OCI-LY7 (cell line): ENCODE results near the gene APBB1IP. TPM values are rescaled to one million over a fixed set of nuclear protein-coding genes. Genes with fewer than 3 reads are reported as not detected.

ENCODE experiments used
- BruUV-seq: library from RNA; stranded (reverse); fragments of 400-500 nt; replicated peaks from 2 replicates; lab custom pipeline; 2021; lab: Mats Ljungman, UMichigan
- CTCF ChIA-PET: fragments of 300-600 bp; sonication (Branson Sonifier 250); formaldehyde crosslinking; loops from one replicate; lab custom pipeline; 2022; ENCODE audit warnings: antibody characterized with exemption; ENCODE audit not compliant: unreplicated experiment; lab: Charles Lee
- POLR2A ChIA-PET: fragments of 300-600 bp; sonication (Branson Sonifier 250); formaldehyde crosslinking; loops from one replicate; lab custom pipeline; 2022; ENCODE audit warnings: antibody characterized with exemption; lab: Charles Lee
- DNase-seq: peaks from one replicate; pipeline ENCODE4 v3.0.0-alpha.2; 2015; ENCODE audit warnings: low spot score
- H2AFZ ChIP-seq: fragments of 200-600 bp; sonication (generic), shearing (Covaris generic); 2 replicates; pipeline ENCODE4 v1.6.1; 2014; ENCODE audit warnings: mild to moderate bottlenecking, antibody characterized with exemption, low read length, moderate library complexity
- H3K27ac ChIP-seq: fragments of 200-600 bp; sonication (generic); 2 replicates; pipeline ENCODE4 v1.5.1; 2014; ENCODE audit warnings: mixed run types, low read depth, mild to moderate bottlenecking, moderate library complexity, low read length, inconsistent platforms; ENCODE audit not compliant: poor library complexity, severe bottlenecking
- H3K36me3 ChIP-seq: fragments of 200-600 bp; sonication (generic); 2 replicates; pipeline ENCODE4 v1.6.1; 2014; ENCODE audit warnings: mild to moderate bottlenecking, antibody characterized with exemption, low read length, moderate library complexity, mixed read lengths; ENCODE audit not compliant: insufficient read depth
- H3K4me1 ChIP-seq: fragments of 200-600 bp; sonication (generic); 2 replicates; pipeline ENCODE4 v1.5.1; 2014; ENCODE audit warnings: mild to moderate bottlenecking, low read length; ENCODE audit not compliant: insufficient read depth, poor library complexity, severe bottlenecking
- H3K4me2 ChIP-seq: fragments of 200-600 bp; sonication (generic); 2 replicates; pipeline ENCODE4 v1.6.1; 2014; ENCODE audit warnings: mild to moderate bottlenecking, low read length
- H3K4me3 ChIP-seq: fragments of 200-600 bp; sonication (generic); 2 replicates; pipeline ENCODE4 v1.5.1; 2014; ENCODE audit warnings: mild to moderate bottlenecking, low read depth, low read length; ENCODE audit not compliant: poor library complexity, severe bottlenecking
- H3K79me2 ChIP-seq: fragments of 200-600 bp; sonication (generic); 2 replicates; pipeline ENCODE4 v1.6.1; 2016; ENCODE audit warnings: low read depth, mild to moderate bottlenecking, low read length, moderate library complexity, mixed read lengths; ENCODE audit not compliant: insufficient read depth
- H3K9me2 ChIP-seq: fragments of 200-600 bp; sonication (generic); 2 replicates; pipeline ENCODE4 v1.6.1; 2016; ENCODE audit warnings: mild to moderate bottlenecking, low read length, mixed read lengths; ENCODE audit not compliant: insufficient read depth
- H3K9me3 ChIP-seq: fragments of 200-600 bp; sonication (generic); 2 replicates; pipeline ENCODE4 v1.6.1; 2014; ENCODE audit warnings: mild to moderate bottlenecking, mixed run types, low read length, mixed read lengths
- H4K20me1 ChIP-seq: fragments of 200-600 bp; sonication (generic); 2 replicates; pipeline ENCODE4 v1.6.1; 2014; ENCODE audit warnings: mild to moderate bottlenecking, antibody characterized with exemption, low read length, moderate library complexity, mixed read lengths; ENCODE audit not compliant: insufficient read depth
- CTCF ChIP-seq: fragments of 200-600 bp; sonication (generic); conservative IDR thresholded peaks from 2 replicates; pipeline ENCODE4 v1.5.1; 2014; ENCODE audit warnings: mild to moderate bottlenecking, antibody characterized with exemption, low read length, moderate library complexity, mixed read lengths
- EZH2phosphoT487 ChIP-seq: fragments of 200-600 bp; sonication (generic); IDR thresholded peaks from 2 replicates; pipeline ENCODE4 v1.6.1; 2018; ENCODE audit warnings: low read depth, borderline replicate concordance, mild to moderate bottlenecking, mixed run types, antibody characterized with exemption, low read length, moderate library complexity, mixed read lengths
- intact Hi-C: fragments of 100-400 bp; cut with micrococcal nuclease; formaldehyde crosslinking; loops from one replicate; pipeline ENCODE4 v1.10.0; 2022; ENCODE audit not compliant: unreplicated experiment
- total RNA-seq, 2 experiments: library from RNA; depleted of rRNA in 1 of 2; stranded (reverse); fragments of >200 nt in 1 of 2; shearing (Covaris generic) in 1 of 2; gene quantifications; 2 replicates each; pipeline ENCODE4 v1.2.3, GENCODE V29; 2014 to 2022

The APBB1IP gene
- total RNA-seq, 2 experiments from 2014 or later = 65.8 to 167 TPM

DNA sequence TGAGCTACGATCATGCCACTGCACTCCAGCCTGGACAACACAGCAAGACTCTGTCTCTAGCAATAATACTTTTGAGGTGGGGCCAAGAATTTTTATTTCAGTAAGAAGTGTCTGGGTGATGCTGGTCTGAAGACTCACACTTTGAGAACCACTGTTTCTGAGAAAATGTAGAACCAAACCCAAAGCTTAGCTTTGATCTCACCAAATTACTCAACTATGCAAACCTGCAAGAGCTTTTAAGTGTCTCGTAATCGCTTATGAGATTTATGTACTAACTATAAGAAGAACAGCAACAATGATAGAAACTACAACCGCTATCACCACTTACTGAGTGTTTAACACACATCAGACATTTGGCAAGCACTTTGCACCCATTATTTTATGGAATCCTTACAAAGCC lies 29.5 kb downstream of the APBB1IP start:
- H3K4me1 ChIP-seq = peaks cover 62% of the 10 kb centered on the region
- no peak for DNase-seq
- H3K4me2 ChIP-seq = peak overlapping the region; percentile 57
- H3K79me2 ChIP-seq = peaks cover 100% of the 10 kb centered on the region
- no peaks in the 10 kb centered on the region for H3K9me2 ChIP-seq
- H2AFZ ChIP-seq = no peak overlapping the region
- no TSS peak for BruUV-seq
- intact Hi-C loops = no loop called here
- H3K4me3 ChIP-seq = no peak overlapping the region
- no peak for TF ChIP-seq EZH2phosphoT487
- TF ChIP-seq CTCF = no peak
- H3K36me3 ChIP-seq = peaks cover 95% of the 10 kb centered on the region
- ChIA-PET POLR2A (interaction anchor here (0.6 to 4.1 kb wide), 7 partner anchors 9 to 449 kb away, joined by 3 to 30 read pairs (median 5); no protein-coding TSS in a partner anchor), CTCF (interaction anchor here (1.2 kb wide), 1 partner anchor 10 kb away, joined by 3 read pairs; no protein-coding TSS in a partner anchor)
- H3K27ac ChIP-seq = no peak overlapping the region
- H3K9me3 ChIP-seq = peaks cover 2% of the 10 kb centered on the region; the same call in 1 of the 2 replicates
- peaks cover 24% of the 10 kb centered on the region; the same call in 1 of the 2 replicates for H4K20me1 ChIP-seq

- H3K4me1 ChIP-seq = peaks cover 60% of the 10 kb centered on the region
- H4K20me1 ChIP-seq = peaks cover 23% of the 10 kb centered on the region; the same call in 1 of the 2 replicates
- H3K9me2 ChIP-seq = no peaks in the 10 kb centered on the region
- peak overlapping the region; percentile 53 for H3K27ac ChIP-seq
- no peak for DNase-seq
- H3K79me2 ChIP-seq = peaks cover 100% of the 10 kb centered on the region
- ChIA-PET POLR2A (interaction anchor here (0.6 to 4.1 kb wide), 6 partner anchors 9 to 448 kb away, joined by 3 to 30 read pairs (median 4); no protein-coding TSS in a partner anchor), CTCF (no interaction called here)
- TF ChIP-seq CTCF (no peak), EZH2phosphoT487 (no peak)
- no peaks in the 10 kb centered on the region for H3K9me3 ChIP-seq
- H3K4me3 ChIP-seq = no peak overlapping the region
- H3K4me2 ChIP-seq = peak overlapping the region; percentile 57
- H3K36me3 ChIP-seq = peaks cover 95% of the 10 kb centered on the region
- no peak overlapping the region for H2AFZ ChIP-seq
- BruUV-seq = no TSS peak
- intact Hi-C loops = no loop called here
Measured at GRCh38 chr10:26468291-26468690, 30.1 kb downstream of the APBB1IP start.

- H3K4me2 ChIP-seq = peak overlapping the region; percentile 57
- TF ChIP-seq EZH2phosphoT487 = no peak
- TF ChIP-seq CTCF = no peak
- H3K9me3 ChIP-seq = no peaks in the 10 kb centered on the region
- peak; percentile 47 for DNase-seq
- H3K36me3 ChIP-seq = peaks cover 95% of the 10 kb centered on the region
- peak overlapping the region; percentile 22 for H3K4me3 ChIP-seq
- BruUV-seq = no TSS peak
- intact Hi-C loops = no loop called here
- H2AFZ ChIP-seq = no peak overlapping the region
- POLR2A ChIA-PET = interaction anchor here (0.6 to 4.1 kb wide), 7 partner anchors 10 to 1811 kb away, joined by 3 to 30 read pairs (median 4); no protein-coding TSS in a partner anchor
- H3K79me2 ChIP-seq = peaks cover 100% of the 10 kb centered on the region
- H3K9me2 ChIP-seq = no peaks in the 10 kb centered on the region
- CTCF ChIA-PET = no interaction called here
- H4K20me1 ChIP-seq = peaks cover 25% of the 10 kb centered on the region; the same call in 1 of the 2 replicates
- H3K4me1 ChIP-seq = peaks cover 61% of the 10 kb centered on the region
- peak overlapping the region; percentile 53 for H3K27ac ChIP-seq
Measured at GRCh38 chr10:26468700-26469099, 30.6 kb downstream of the APBB1IP start.
